GM19099 (cell line): ENCODE measurements around the gene NMNAT2.

Experiments used
- POLR2A ChIP-seq: IDR thresholded peaks from 3 replicates; pipeline ENCODE4 v1.6.1; 2011; ENCODE audit warnings: low read depth; ENCODE audit not compliant: insufficient read length; ENCODE audit errors: extremely low read depth

The NMNAT2 gene

DNA sequence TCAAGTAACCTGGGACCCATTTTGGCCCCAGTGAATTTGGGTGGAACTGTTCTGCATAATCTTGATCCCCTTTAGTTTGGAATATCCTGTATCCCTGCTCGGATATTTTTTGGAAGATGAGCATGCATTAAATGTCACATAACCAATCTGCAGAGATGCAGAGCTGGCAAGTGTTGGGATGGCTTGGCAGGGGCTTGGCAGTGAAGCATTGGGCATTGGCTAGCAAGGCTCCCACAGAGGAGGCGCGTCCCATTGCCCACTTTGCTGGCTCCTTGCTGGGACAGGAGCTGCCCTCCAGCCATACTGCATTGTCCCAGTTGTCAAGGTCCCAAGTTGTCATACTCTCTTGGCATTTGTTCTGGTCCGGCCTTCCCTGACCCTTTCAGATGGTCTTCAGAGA is 202.2 kb downstream of the NMNAT2 start:
- no peak for TF ChIP-seq POLR2A

- no peak for TF ChIP-seq POLR2A
Measured at GRCh38 chr1:183215076-183215720, 203.0 kb downstream of the NMNAT2 start.

- no peak for TF ChIP-seq POLR2A
Measured at GRCh38 chr1:183214021-183214970, 203.9 kb downstream of the NMNAT2 start.

DNA sequence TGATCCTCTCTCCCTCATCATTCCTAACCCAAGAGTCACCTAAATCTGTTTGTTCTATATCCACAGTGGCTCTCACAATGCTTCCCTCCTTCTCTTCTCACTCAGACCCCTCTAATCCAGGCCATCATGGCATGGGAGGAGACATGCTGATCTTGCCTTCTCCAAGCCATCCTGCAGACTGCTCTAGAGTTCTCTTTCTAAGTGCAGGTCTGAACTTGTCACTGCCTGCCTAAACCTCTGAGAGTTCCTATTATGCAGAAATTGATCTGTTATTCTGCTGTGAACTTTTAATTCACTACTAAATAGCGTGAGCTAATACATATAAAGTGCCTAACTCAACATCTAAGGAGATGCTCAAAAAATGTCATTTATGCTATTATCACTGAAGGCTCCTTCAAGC is 205.3 kb downstream of the NMNAT2 start:
- no peak for TF ChIP-seq POLR2A

GRCh38 chr1:183210681-183211080 is 207.5 kb downstream of the NMNAT2 start:
- no peak for TF ChIP-seq POLR2A

- TF ChIP-seq POLR2A, result no peak
Measured at GRCh38 chr1:183209533-183210158, 208.5 kb downstream of the NMNAT2 start.

DNA sequence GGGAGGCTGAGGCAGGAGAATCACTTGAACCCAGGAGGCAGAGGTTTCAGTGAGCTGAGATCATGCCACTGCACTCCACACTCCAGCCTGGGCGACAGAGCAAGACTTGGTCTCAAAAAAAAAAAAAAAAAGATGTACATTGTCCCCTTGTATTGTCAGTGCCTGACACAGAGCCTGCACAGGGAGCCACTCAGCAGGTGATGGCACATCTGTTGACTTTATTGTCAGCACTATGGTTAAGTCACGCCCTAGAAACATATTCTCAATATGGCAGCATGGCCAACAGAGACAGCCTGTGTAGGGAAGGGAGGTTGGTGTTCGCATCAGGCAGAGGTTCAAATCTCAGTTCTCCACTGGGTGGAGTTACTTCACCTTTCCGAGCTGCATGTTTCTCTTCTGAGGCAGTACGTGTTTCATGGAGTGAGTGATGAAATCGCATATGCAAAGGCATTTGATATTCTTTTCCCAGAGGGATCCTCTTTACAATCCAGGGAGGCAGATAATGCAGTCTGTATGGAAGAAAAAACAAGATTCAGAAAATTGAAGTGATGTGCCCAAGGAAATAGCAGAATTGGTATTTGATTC is 211.6 kb downstream of the NMNAT2 start:
- TF ChIP-seq POLR2A, result no peak

DNA sequence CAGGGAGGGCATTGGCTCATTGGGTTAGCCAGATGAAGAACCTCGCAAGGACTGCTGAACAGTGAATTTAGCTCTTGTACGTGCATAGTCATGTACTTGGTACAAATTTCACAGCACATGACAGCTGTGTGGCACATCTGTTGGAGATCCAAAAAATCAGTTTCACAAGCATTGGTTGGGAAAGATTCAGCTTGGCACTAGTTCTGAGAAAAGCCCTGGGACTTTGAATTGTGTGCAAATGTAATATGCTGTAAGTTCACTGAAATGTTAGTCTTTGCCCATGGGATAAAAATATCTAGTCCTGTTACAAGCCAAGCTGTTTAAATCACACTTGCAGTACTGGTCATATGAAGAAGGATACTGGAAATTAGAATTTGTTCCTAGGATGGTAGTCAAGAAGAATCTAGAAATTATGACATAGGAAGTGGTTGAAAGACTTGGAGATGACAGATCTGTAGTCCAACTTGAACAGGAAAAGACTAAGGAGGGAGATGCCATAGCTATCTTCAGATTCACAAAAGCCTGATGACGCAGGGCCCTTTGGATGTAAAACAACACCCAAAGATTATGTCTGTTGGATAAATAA is 212.9 kb downstream of the NMNAT2 start:
- no peak for TF ChIP-seq POLR2A

- no peak for TF ChIP-seq POLR2A
Measured at GRCh38 chr1:183203094-183203493, 215.1 kb downstream of the NMNAT2 start.

DNA sequence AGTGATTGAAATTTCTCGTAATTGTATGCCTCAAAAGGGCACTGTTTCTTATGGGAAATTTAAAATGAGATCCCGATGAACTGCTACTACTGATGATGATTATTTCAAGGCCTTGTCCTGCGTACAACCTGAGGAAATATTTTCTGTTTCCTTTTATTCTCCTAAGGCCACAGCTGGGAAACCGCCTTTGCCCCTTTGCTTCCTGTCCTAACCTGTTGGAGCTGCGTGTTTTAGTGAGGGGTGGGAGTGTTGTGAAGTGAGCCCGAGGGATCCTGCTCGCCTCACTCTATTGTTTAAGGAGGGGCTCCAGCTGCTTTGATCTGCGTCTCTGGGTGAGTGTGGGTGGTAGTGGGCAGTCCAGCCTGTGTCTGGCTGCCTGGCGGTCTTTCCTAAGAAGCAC is 217.7 kb downstream of the NMNAT2 start:
- TF ChIP-seq POLR2A, result no peak

GRCh38 chr1:183199304-183199703 is 218.9 kb downstream of the NMNAT2 start:
- TF ChIP-seq POLR2A, result no peak

- no peak for TF ChIP-seq POLR2A
Measured at GRCh38 chr1:183198463-183198862, 219.7 kb downstream of the NMNAT2 start.
